ENCODE measurements around the gene TMEM170B.

Gene TMEM170B

DNA sequence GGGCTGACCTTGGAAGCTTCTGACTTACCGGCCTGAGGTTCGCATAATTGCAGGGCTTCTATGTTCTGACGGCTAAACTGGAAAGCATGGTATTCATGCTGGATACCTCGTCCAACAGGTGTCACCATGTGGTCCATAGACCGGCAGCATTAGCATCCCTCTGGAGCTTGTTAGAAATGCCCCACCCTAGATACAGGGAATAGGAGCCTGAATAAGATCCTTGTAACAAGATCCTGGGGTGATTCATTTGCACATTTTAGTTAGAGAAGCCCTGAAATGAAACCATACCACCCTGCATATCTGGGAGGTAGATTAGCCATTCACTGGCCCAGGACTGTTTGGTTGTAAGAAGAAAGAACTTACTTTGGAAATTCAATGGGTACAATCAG lies 77.7 kb downstream of the TMEM170B start:
- no peak for DNase-seq (ENCODE audit: low read depth in 2 of 2)

DNA sequence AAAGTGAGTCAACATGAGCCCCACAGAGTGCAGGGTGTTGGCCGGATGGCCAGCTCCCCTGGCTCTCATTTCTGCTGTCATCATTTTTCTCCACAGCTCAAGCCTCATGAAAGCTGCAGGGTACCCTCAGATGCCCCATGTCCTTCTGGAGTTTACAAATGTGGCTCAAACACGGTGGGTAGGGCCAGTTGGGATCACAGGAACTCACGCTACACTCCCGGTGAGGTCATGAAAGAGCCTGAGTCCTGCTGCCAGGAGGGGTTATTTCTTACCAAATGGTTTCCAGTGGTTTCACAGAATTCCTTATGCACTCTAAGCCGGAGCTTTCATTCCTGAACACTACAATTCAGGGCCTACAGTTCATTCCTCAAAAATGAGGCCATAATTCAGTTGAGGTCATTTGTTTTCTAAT lies 78.7 kb downstream of the TMEM170B start:
- DNase-seq (ENCODE audit: low read depth in 2 of 2), result no peak

DNA sequence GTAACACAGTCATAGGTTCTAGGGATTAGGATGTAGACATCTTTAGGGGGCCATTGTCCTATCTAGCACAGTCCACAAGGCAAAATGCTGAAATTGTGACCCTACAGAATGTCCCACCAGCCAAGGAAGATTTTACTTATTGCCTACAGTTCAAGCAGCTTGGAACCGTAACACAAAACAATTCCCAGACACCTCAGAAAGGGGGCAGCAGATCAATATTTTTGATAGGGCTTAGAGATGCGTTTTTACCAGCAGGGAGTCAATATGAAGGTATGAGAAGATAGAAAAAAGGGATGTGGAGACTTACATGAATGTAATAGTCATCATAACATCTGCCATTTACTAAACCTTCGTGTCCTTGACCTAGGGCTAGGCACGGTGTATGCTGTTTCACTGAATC lies 81.0 kb downstream of the TMEM170B start:
- no peak for DNase-seq (ENCODE audit: low read depth in 2 of 2)

DNA sequence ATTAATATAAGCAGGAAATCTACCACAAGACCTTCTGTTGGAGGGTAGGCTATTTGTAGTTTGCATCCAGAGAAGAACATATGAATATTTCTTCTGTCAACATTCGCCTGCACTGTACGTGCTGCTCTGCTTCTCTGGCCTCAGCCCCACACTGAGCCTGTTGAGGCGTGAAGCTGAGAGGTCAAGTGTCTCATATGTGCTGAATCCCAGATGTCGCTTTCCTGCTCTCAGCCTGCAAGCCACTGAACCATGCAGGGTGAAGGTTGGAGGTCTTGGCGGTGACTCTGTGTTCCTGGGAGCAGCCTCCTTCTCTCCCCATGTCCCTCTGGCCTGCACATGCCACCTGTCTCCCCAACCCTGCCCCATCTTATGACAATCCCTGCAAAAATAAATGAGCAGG lies 83.6 kb downstream of the TMEM170B start:
- no peak for DNase-seq (ENCODE audit: low read depth in 2 of 2)

DNA sequence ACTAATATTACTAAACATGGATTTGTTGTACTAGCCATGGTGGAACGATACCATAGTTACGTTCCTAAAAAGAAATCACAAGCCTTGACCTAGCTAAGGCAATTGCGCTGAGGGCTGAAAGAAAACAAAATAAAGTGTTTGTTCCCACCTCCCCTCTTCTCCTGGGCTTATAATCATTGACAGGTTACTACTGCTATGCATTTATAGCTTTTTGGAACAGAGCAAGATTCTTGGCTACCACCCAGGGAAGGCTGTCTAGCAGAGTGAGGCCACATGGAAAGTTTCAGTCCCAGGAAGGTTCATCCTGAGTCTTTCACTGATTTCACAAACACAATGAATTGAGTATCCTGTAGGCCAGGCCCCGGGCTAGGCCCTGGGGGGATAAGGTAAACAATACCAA lies 84.6 kb downstream of the TMEM170B start:
- no peak for DNase-seq (ENCODE audit: low read depth in 2 of 2)

DNA sequence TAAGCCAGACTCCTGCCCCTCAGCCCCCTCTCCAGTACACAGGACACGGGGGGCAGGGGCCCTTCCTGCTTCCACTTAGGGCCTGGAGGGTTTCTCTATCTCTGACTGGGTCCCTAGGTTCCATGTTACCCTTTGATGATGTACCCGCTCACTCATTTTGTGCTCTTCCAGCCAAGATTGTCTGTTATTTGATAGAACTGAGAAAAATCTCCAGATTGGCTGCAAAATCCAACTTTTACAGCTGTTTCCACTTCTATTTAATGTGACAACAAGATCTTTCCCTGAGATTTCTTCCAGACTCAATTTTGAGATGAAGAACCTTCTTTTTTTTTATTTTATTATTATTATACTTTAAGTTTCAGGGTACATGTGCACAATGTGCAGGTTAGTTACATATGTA lies 85.7 kb downstream of the TMEM170B start:
- DNase-seq (ENCODE audit: low read depth in 2 of 2), result no peak

DNA sequence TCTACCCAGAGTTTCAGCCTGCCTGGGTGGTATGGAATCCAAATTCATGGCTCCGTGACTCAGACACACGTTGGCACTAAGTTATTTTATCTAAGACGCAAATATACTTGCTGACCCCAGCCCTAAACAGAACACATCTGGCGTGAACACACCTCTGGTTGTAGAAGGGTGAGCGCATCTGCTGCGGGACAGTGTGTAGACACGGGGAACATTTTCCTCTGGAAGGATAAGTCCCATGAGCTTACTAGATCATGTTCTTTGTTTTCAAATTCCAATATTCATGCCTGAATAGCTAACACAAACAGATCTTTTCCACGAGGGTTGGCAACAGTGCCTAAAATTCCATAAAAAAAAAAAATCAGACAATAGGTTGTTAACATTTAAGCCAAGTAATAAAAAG lies 87.8 kb downstream of the TMEM170B start:
- no peak for DNase-seq (ENCODE audit: low read depth in 2 of 2)

DNA sequence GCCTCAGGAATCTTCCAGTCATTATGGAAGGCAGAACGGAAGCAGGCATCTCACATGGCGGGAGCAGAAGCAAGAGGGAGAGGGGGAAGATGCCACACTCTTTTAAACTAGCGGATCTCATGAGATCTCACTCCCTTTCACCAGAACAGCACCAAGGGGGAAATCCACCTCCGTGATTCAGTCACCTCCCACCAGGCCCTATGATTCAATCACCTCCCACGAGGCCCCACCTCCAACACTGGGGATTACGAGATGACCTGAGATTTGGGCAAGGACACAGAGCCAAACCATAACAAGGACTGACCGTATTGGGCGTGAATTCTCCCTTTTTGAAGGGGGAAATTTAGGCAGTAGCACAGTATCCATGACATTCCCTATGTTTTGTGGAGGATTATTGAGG lies 88.8 kb downstream of the TMEM170B start:
- DNase-seq (ENCODE audit: low read depth in 2 of 2), result no peak

DNA sequence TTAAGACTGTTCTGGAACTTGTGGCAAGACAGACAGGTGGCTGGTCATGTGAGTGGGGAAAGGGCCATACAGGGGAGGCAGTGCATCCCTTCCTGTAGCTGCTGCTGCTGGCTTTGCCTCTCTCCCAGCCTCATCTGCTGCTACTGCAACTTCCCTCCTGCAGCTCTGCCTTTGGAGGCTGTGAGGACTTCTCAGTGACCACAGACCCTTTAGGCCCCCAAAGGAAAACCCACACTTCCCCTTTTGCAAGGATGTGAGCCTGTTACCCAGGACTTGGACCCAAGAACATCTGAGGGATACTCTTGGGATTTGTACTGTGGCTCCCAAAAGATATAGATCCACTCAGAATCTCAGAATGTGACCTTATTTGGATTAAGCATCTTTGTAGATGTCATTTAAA lies 91.0 kb downstream of the TMEM170B start:
- no peak for DNase-seq (ENCODE audit: low read depth in 2 of 2)

DNA sequence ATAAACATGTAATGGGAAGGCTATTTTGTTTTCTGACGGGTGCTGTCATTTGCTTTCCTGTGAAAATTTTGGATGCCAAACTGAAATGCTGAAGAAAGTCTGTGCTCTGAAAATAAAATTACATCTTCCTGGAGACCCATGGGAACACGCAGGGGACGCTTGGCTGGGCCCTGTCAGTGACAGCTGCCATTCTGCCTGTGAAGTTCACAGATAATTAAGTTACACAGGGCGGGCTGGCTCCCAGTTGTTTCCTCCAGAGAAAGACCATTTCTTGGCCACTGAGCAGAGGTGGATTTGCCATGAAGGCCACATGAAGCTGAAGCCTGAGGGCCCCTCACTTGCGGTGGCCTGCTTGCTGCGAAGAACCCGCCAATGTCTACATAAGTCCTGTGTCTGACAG lies 93.5 kb downstream of the TMEM170B start:
- no peak for DNase-seq (ENCODE audit: low read depth in 2 of 2)

DNA sequence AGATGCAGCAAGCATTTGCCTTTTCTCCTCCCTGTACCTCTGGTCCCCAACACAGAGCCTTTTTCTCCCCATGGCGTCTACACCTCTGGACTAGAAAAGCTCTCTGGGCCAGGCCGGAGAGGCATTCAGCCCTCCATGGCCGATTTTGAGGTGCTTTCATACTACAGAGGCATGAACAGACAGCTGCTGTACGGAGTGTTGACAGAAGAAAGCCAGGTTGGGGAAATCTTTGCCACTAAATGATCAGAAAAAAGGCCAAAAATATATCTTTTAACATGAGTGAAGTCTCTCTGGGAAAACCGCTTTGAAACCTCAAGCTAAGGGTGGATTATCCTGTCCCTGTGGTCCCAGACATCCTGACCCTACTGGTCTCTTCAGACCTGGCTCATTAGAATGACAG lies 94.0 kb downstream of the TMEM170B start:
- no peak for DNase-seq (ENCODE audit: low read depth in 2 of 2)

DNA sequence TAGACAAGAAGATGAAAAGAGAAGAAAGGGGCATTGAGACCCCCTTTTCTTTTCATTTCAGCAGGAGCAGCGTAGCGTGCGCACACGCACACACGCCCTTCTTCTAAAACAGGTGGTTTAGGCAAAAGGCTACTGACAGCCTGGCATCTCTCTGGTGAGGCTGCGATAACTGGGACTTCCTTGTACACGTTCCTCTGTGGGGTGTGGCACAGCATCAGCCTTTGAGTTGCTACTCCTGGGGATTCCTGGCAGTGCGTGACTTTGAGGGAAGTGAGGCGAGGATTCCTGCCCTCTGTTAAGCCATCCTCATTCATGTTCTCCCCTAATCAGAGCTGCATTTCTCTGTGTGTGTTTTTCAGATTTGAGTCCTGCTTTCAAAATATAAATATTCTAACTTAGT lies 94.7 kb downstream of the TMEM170B start:
- no peak for DNase-seq (ENCODE audit: low read depth in 2 of 2)

DNA sequence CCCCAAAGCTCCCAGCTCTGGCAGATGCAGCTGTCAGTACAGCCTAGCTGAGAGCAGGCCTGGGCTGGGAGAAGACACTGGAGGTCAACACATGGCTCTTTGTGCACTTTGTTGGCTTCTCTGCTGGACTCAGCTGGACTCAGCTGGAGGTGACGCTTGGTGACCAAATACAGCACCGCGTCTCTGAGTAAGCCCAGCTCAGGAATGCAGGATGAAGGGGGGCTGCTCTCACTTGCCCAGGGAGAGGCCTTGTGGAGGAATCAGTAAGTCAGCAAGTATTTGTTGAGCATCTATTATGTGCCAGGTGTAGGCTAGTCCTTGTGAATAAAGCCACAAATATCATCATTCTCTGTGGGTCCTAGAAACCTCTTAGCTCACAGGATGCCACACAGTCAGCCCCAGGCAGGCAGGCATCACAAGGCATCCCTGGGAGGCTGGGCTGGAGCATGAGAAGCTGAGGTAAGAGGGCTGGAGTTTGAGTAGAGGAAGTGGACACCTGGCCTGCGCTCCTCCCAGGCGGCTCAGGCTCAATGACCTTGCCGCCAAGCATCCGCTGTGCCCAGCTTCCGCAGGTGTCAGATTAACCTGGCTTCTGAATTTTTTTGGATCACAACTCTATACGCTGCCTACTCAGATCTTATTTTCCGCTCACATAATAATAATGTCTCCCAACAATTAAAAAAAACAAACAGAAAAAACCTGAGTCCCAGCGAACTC lies 95.4 kb downstream of the TMEM170B start:
- DNase-seq (ENCODE audit: low read depth in 2 of 2), result no peak
